ENCODE results near the gene ZNF564. TPM values are rescaled to one million over a fixed set of nuclear protein-coding genes. Genes with fewer than 3 reads are reported as not detected.
A peak's percentile ranks its signal among the peaks of the same experiment; 100 is the strongest.

Gene ZNF564
- 10 to 100 TPM in 1 of 4 donors, 1 to 10 TPM in 3; 6.9 to 10.1 (median 8.8) TPM for total RNA-seq

GRCh38 chr19:12551060-12551832, at the start of gene ZNF564:
ZNF564 (minus strand) TSS chr19:12551482; CDS start chr19:12551332, 150 bp downstream.
- H3K4me3 ChIP-seq (ENCODE audit: low read depth, poor library complexity, severe bottlenecking): peak within 1 kb of the TSS; percentile 63
- WGBS, 2 donors: 0 to 1% methylated on average over 24 to 41 of the region's 49 CpGs
- intact Hi-C loops (cut with DNase I; ENCODE audit: low total_unique reads): no loop called here
- TF ChIP-seq CTCF (IDR thresholded peaks at IDR 0.05) (no peak), POLR2A (IDR thresholded peaks at IDR 0.05) (no peak)
- peak; percentile 98 to 99 for DNase-seq (ENCODE audit: low spot score in 2 of 2)

GRCh38 chr19:12597594-12597993, 46.3 kb upstream of the ZNF564 start:
- no peak for DNase-seq (ENCODE audit: low spot score in 2 of 2)
- TF ChIP-seq POLR2A (IDR thresholded peaks at IDR 0.05) (no peak), CTCF (IDR thresholded peaks at IDR 0.05) (no peak)
- intact Hi-C loops (cut with DNase I; ENCODE audit: low total_unique reads): no loop called here
- 81 to 84% methylated on average over 11 of the region's 11 CpGs for WGBS, 2 donors
- H3K4me3 ChIP-seq (ENCODE audit: low read depth, poor library complexity, severe bottlenecking): no peak overlapping the region

- intact Hi-C loops (cut with DNase I; ENCODE audit: low total_unique reads): no loop called here
- TF ChIP-seq CTCF (IDR thresholded peaks at IDR 0.05) (no peak), POLR2A (IDR thresholded peaks at IDR 0.05) (no peak)
- 73 to 78% methylated on average over 35 to 38 of the region's 38 CpGs for WGBS, 2 donors
- no peak overlapping the region for H3K4me3 ChIP-seq (ENCODE audit: low read depth, poor library complexity, severe bottlenecking)
- DNase-seq (ENCODE audit: low spot score in 2 of 2): no peak
These were observed 45.8 kb upstream of the ZNF564 start for GRCh38 chr19:12596927-12597548.

- 95 to 96% methylated on average over 11 of the region's 11 CpGs for WGBS, 2 donors
- TF ChIP-seq POLR2A (IDR thresholded peaks at IDR 0.05) (no peak), CTCF (IDR thresholded peaks at IDR 0.05) (no peak)
- intact Hi-C loops (cut with DNase I; ENCODE audit: low total_unique reads): no loop called here
- H3K4me3 ChIP-seq (ENCODE audit: low read depth, poor library complexity, severe bottlenecking): no peak overlapping the region
- no peak for DNase-seq (ENCODE audit: low spot score in 2 of 2)
These were observed 45.2 kb upstream of the ZNF564 start for GRCh38 chr19:12596485-12596884.

GRCh38 chr19:12581100-12581499, 29.8 kb upstream of the ZNF564 start:
- no peak for TF ChIP-seq CTCF (IDR thresholded peaks at IDR 0.05)
- no peak for TF ChIP-seq POLR2A (IDR thresholded peaks at IDR 0.05)
- 93 to 98% methylated on average over 9 of the region's 9 CpGs for WGBS, 2 donors
- intact Hi-C loops (cut with DNase I; ENCODE audit: low total_unique reads): no loop called here
- H3K4me3 ChIP-seq (ENCODE audit: low read depth, poor library complexity, severe bottlenecking): no peak overlapping the region
- DNase-seq (ENCODE audit: low spot score in 2 of 2): no peak
